Left lung (tissue), 10 donors: Measurements from ENCODE around the gene SENP8. TPM values are rescaled to one million over a fixed set of nuclear protein-coding genes. Genes with fewer than 3 reads are reported as not detected.
"Not testable (repeated sequence)": the region's sequence is repeated elsewhere in the genome, so short reads cannot be mapped to it uniquely, and the experiment has no call there.

Experiments
- ATAC-seq: fragments of 200-7000 bp; cut with Tn5 transposase; one replicate; pipeline ENCODE4 v1.9.1; 2020; ENCODE audit warnings: moderate library complexity
- DNase-seq, 4 donors: peaks; one replicate each; pipeline ENCODE4 v3.0.0-alpha.2; 2013 to 2020
- H3K27ac ChIP-seq, 2 donors: fragments of 200-600 bp; sonication (generic) in 1 of 2; one replicate each; pipeline versions ENCODE4 v1.5.0 to v1.8.0; 2020 to 2021
- H3K27me3 ChIP-seq, 2 donors: fragments of 200-600 bp; sonication (generic) in 1 of 2; one replicate each; pipeline versions ENCODE4 v1.5.0 to v1.8.0; 2020 to 2021
- H3K36me3 ChIP-seq, 2 donors: fragments of 200-600 bp; sonication (generic) in 1 of 2; one replicate each; pipeline versions ENCODE4 v1.5.0 to v1.8.0; 2020 to 2021
- H3K4me1 ChIP-seq, 2 donors: fragments of 200-600 bp; one replicate each; pipeline ENCODE4 v1.8.0; 2021
- H3K4me3 ChIP-seq, 2 donors: fragments of 200-600 bp; sonication (generic) in 1 of 2; one replicate each; pipeline versions ENCODE4 v1.5.0 to v1.8.0; 2020 to 2021; ENCODE audit warnings: mild to moderate bottlenecking in 1 of 2
- H3K9me3 ChIP-seq, 2 donors: fragments of 200-600 bp; sonication (generic) in 1 of 2; one replicate each; pipeline versions ENCODE4 v1.5.0 to v1.8.0; 2020 to 2021
- intact Hi-C, 2 donors: fragments of 100-400 bp; cut with DNase I; formaldehyde crosslinking; loops; one replicate each; pipeline versions ENCODE4 v1.11.2 to v1.14.2; 2022
- polyA plus RNA-seq, 6 donors: library from polyadenylated mRNA; unstranded; fragments of 120-200 nt; gene quantifications; one replicate each; pipeline ENCODE4 v1.2.1, GENCODE V29; 2013; ENCODE audit not compliant: insufficient read length in 6 of 6
- total RNA-seq, 2 donors: library from RNA; stranded (reverse); fragmentation: NEBNext Ultra II Directional; extraction: Animal tissue kit (Norgen Biotek cat#: 25700); gene quantifications; one replicate each; pipeline ENCODE4 v1.2.1, GENCODE V29; 2021
- TF ChIP-seq, protein P1 (sequence below), 2 donors: fragments of 200-600 bp; sonication (generic) in 1 of 2; IDR thresholded peaks; one replicate each; pipeline versions ENCODE4 v1.5.0 to v1.8.0; 2021; ENCODE audit warnings: antibody characterized with exemption in 2 of 2
- donor health status: DM: no; HTN: yes; CAD: no.
- donor health status: DM: no; HTN: no; CAD: no.

SENP8 gene
- total and polyA plus RNA-seq, 8 donors: 3.1 to 4.9 (median 4.2) TPM

DNA sequence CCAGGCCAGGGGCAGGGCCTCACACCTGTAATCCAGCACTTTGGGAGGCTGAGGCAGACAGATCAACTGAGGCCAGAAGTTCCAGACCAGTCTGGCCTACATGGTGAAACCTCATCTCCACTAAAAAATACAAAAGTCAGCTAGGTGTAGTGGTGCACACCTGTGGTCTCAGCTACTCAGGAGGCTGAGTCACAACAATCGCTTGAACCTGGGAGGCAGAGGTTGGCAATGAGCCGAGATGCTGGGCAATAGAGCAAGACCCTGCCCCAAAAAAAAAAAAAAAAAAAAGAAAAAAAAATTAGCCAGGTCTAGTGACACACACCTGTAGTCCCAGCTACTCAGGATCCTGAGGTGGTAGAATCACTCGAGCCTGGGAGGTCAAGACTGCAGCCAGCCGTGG lies 19.0 kb upstream of the SENP8 start:
- no peaks in the 10 kb centered on the region for H3K27me3 ChIP-seq
- TF ChIP-seq, protein P1, sequence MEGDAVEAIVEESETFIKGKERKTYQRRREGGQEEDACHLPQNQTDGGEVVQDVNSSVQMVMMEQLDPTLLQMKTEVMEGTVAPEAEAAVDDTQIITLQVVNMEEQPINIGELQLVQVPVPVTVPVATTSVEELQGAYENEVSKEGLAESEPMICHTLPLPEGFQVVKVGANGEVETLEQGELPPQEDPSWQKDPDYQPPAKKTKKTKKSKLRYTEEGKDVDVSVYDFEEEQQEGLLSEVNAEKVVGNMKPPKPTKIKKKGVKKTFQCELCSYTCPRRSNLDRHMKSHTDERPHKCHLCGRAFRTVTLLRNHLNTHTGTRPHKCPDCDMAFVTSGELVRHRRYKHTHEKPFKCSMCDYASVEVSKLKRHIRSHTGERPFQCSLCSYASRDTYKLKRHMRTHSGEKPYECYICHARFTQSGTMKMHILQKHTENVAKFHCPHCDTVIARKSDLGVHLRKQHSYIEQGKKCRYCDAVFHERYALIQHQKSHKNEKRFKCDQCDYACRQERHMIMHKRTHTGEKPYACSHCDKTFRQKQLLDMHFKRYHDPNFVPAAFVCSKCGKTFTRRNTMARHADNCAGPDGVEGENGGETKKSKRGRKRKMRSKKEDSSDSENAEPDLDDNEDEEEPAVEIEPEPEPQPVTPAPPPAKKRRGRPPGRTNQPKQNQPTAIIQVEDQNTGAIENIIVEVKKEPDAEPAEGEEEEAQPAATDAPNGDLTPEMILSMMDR (IDR thresholded peaks at IDR 0.05): no peak
- ATAC-seq (no peak), DNase-seq (no peak)
- no peaks in the 10 kb centered on the region for H3K9me3 ChIP-seq
- H3K36me3 ChIP-seq: no peaks in the 10 kb centered on the region
- H3K4me1 ChIP-seq: peaks cover 0 to 12% of the 10 kb centered on the region in 2 donors
- no peak overlapping the region for H3K4me3 ChIP-seq
- intact Hi-C loops: no loop called here
- no peak overlapping the region for H3K27ac ChIP-seq

DNA sequence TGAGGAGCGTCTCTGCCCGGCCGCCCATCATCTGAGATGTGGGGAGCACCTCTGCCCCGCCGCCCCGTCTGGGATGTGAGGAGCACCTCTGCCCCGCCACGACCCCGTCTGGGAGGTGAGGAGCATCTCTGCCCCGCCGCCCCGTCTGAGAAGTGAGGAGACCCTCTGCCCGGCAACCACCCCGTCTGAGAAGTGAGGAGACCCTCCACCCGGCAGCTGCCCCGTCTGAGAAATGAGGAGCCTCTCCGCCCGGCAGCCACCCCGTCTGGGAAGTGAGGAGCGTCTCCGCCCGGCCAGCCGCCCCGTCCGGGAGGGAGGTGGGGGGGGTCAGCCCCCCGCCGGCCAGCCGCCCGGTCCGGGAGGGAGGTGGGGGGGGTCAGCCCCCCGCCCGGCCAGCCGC lies 17.7 kb upstream of the SENP8 start:
- ATAC-seq, H3K27me3 ChIP-seq, H3K27ac ChIP-seq, H3K36me3 ChIP-seq, DNase-seq, H3K4me3 ChIP-seq, intact Hi-C loops, H3K9me3 ChIP-seq: not testable (repeated sequence)
- peaks cover 0 to 13% of the 10 kb centered on the region in 2 donors for H3K4me1 ChIP-seq

DNA sequence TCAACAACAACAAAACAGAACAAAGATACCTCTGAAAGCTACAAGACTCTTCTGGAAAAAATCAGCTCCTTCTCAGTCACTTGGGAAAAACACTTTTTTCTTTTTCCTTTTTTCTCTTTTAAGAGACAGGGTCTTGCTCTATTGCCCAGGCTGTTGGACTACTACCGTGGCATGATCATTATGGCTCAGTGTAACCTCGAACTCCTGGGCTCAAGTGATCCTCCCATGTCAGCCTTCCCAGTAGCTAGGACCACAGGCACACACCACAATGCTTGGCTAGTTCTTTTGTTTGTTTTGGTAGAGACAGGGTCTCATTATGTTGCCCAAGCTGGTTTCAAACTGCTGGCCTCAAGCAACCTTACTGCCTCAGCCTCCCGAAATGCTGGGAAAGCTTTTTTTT lies 13.1 kb upstream of the SENP8 start:
- Histone ChIP-seq H3K4me1 (peaks cover 4 to 13% of the 10 kb centered on the region in 2 donors), H3K27ac (no peak overlapping the region), H3K27me3 (no peaks in the 10 kb centered on the region), H3K9me3 (no peaks in the 10 kb centered on the region), H3K36me3 (no peaks in the 10 kb centered on the region), H3K4me3 (no peak overlapping the region)
- DNase-seq (no peak), ATAC-seq (no peak)
- TF ChIP-seq, protein P1 (IDR thresholded peaks at IDR 0.05): no peak
- intact Hi-C loops: no loop called here

DNA sequence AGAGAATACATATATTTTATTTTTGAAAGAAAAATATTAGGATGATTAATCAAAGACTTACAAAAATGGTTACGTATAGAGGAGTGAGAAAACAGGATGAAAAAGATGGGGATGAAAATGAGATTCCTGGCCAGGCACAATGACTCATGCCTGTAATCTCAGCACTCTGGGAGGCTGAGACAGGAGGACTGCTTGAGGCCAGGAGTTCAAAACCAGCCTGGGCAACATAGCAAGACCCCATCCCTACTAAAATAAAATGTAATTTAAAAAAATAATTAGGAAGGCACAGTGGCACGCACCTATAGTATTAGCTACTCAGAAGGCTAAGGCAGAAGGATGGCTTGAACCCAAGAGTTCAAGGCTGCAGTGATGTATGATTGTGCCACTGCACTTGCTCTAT lies 12.1 kb upstream of the SENP8 start:
- Histone ChIP-seq H3K4me3 (no peak overlapping the region), H3K27me3 (no peaks in the 10 kb centered on the region), H3K36me3 (no peaks in the 10 kb centered on the region), H3K27ac (no peak overlapping the region), H3K9me3 (no peaks in the 10 kb centered on the region), H3K4me1 (peaks cover 4 to 13% of the 10 kb centered on the region in 2 donors)
- TF ChIP-seq, protein P1 (IDR thresholded peaks at IDR 0.05): no peak
- intact Hi-C loops: no loop called here
- no peak for ATAC-seq
- no peak for DNase-seq

DNA sequence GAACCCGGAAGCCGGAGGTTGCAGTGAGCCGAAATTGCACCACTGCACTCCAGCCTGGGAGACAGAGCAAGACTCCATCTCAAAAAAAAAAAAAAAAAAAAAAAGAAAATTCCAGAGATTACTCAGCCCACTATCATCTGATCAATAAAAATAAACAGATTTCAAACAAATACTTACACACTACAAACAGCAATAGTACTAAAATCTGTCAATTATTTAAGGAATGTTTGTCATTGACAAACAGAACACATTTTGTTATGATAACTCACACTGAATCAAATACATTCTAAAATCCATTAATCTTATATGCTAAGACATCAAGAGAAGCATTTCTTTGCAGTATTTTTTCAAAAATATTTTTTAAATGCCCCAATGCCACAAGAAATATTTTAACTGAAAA lies 7.8 kb upstream of the SENP8 start:
- H3K9me3 ChIP-seq: no peaks in the 10 kb centered on the region
- H3K27ac ChIP-seq: no peak overlapping the region
- ATAC-seq (no peak), DNase-seq (no peak)
- no peaks in the 10 kb centered on the region for H3K27me3 ChIP-seq
- H3K4me3 ChIP-seq: no peak overlapping the region
- intact Hi-C loops: no loop called here
- peaks cover 6 to 17% of the 10 kb centered on the region in 2 donors for H3K4me1 ChIP-seq
- TF ChIP-seq, protein P1 (IDR thresholded peaks at IDR 0.05): no peak
- H3K36me3 ChIP-seq: no peaks in the 10 kb centered on the region

DNA sequence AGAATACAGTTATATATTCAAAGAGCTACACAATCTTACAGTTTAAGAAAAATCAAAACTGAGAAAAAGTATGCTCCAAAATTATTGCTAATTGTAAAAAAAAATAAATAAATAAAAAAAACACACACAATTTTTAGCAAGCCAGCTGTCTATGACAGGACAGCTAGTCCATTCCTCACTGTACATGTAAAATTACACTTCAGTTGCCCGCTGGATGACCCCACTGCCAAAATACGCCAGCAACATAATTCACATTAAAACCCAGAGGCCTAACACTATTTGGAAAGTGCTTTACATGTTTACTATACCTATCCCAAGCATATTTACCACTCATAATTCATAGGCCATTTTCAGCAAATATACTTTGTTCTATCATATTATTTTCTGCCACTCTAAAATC lies 6.1 kb upstream of the SENP8 start:
- Histone ChIP-seq H3K27me3 (no peaks in the 10 kb centered on the region), H3K9me3 (no peaks in the 10 kb centered on the region), H3K4me3 (no peak overlapping the region), H3K36me3 (no peaks in the 10 kb centered on the region), H3K27ac (no peak overlapping the region), H3K4me1 (peaks cover 15 to 20% of the 10 kb centered on the region in 2 donors)
- TF ChIP-seq, protein P1 (IDR thresholded peaks at IDR 0.05): no peak
- intact Hi-C loops: no loop called here
- DNase-seq (peak in 2 of 4 donors; percentile 42 to 70), ATAC-seq (no peak)
